ENCODE results near the gene PGM2.

The PGM2 gene

DNA sequence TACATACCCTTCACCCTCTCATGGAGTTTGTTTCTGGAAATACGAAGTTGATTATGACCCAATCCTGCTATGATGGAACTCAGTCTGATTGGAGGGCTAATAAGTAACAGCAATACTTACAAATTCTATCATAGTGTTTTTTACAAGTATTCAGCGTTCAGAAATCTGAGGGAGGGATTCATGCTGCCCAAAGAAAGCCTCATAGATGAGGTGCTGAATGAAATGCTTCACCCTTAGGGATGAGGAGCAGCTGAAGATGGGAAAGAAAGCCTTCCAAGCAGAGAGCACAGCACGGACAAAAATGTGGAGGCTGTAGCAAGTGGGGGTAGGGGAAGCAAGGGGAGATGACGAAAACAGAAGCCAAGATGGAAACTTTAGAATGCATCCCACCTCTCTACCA lies 36.5 kb downstream of the PGM2 start:
- DNase-seq (ENCODE audit: low read depth in 3 of 3) = no peak

DNA sequence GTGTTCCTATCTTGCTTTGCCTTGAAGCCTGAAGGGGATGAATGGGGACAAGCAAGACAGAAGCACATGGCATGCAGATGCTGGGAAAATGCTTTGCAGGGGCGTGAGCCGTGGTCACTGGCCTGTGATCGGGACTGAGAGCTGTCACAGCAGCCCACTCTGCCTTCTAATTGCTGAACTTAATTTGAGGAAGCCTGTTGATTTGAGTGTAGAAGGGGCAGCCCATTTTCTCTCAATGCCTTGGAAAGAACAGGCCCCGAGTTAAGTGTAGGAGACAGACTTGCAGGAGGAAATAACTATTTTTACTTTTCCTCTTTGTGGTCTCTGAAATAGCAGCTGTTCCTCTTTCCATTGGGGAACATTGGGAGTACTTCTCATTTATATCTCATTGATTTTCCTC lies 38.3 kb downstream of the PGM2 start:
- DNase-seq (ENCODE audit: low read depth in 3 of 3) = no peak

DNA sequence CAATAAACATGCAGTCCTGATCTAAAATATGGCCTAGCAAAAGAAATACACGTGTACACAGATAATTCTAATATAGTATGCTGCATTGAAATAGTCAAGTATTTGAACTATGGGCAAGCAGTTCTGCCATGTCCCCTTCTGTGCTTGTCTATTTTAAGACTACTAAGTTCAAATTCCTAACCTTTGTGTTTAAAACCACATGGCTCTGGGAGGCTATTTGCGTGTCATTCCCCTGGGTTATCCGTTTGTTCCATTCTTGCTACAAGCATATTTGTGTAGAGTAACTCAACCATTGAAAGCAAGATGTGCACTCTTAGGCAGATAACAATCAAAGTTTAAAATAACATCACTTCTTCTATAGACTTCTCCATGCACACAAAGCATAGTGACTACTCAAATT lies 39.0 kb downstream of the PGM2 start:
- no peak for DNase-seq (ENCODE audit: low read depth in 3 of 3)

- DNase-seq (ENCODE audit: low read depth in 3 of 3) = no peak
These were observed 40.6 kb downstream of the PGM2 start for GRCh38 chr4:37867102-37867501.

GRCh38 chr4:37868238-37868637 lies 41.8 kb downstream of the PGM2 start:
- DNase-seq (ENCODE audit: low read depth in 3 of 3) = no peak

DNA sequence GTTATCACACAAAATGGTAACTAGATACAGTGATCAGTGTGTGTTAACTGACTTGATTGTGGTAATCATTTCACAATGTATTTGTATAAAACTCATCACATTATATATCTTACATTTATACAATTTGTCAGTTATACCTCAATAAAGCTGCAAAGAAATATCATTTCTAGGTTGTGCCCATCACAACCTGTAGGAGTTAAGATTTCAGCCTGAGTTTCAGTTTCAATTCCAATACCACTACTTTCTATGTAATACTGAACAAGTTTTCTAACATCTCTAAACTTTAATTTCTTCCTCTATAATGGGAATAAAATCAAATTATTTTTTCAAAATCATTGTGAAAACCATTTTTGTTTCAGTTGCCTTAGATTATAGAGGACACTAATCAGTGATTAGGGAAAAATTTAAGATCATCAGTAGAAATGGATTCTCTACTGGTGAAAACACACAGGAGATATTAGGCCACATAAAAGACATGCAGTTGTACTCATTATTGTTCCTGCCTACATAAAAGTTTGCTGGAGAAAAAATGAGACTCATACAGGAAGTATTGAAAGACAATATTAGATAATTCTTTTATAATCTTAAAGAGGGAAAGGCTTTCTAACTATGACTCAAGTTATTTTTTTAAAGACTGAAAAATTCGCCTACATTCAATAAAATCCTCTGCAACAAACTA lies 46.0 kb downstream of the PGM2 start:
- DNase-seq (ENCODE audit: low read depth in 3 of 3) = no peak

DNA sequence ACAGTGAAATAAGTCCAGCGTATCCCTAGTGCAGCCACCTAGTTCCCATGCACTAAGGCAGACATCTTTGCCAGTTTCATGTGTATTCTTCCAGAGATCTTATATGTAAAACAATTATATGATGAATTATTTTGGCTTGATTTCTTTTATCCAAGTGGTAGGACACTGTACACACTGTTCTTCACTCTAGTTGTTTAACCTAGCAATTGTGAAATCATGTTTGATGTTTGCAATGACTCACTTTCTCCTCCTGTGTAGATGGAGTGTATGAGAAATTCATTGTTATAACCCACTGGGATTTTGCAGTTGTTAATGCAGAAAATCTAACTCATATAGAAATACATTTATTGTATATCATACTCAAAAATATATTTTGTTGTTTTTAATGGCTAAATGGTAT lies 46.9 kb downstream of the PGM2 start:
- no peak for DNase-seq (ENCODE audit: low read depth in 3 of 3)

- DNase-seq (ENCODE audit: low read depth in 3 of 3) = no peak
These were observed 49.7 kb downstream of the PGM2 start for GRCh38 chr4:37876156-37876555.

DNA sequence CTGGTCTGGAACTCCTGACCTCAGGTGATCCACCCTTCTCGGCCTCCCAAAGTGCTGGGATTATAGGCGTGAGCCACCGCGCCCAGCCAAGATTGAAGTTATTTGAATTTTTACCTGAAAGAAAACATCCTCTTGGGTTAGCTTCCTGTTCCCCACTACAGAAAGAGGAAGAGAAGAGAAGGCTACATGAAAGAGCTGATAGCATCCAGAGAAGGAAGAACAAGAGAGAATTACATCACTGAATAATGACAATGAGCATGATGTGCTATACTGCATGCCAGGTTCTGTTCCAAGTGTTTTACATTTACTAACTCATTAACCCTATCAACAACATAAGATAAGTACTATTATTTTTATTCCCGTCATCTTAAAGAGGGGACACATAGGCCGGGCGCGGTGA lies 52.9 kb downstream of the PGM2 start:
- DNase-seq (ENCODE audit: low read depth in 3 of 3) = no peak

DNA sequence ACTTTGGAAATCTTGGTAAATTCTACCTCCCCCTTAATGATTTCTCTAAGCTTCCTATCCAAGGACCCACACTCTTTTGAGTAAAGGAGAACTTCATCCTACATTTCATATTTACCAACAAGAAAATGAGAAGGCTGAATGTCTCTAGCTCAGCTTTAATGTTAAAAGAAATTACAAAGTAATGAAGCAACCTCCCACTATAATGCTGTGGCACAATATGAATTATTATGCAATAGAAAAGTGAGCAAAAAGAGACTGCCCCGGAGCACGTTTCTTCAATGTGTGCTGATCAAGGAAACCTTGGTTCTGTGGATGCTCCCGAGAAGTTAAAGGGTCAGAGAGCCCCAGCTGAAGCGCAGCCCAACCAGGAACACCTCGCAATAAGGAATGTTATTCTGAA lies 55.3 kb downstream of the PGM2 start:
- DNase-seq (ENCODE audit: low read depth in 3 of 3) = no peak

- DNase-seq (ENCODE audit: low read depth in 3 of 3) = no peak
These were observed 56.3 kb downstream of the PGM2 start for GRCh38 chr4:37882665-37883296.

DNA sequence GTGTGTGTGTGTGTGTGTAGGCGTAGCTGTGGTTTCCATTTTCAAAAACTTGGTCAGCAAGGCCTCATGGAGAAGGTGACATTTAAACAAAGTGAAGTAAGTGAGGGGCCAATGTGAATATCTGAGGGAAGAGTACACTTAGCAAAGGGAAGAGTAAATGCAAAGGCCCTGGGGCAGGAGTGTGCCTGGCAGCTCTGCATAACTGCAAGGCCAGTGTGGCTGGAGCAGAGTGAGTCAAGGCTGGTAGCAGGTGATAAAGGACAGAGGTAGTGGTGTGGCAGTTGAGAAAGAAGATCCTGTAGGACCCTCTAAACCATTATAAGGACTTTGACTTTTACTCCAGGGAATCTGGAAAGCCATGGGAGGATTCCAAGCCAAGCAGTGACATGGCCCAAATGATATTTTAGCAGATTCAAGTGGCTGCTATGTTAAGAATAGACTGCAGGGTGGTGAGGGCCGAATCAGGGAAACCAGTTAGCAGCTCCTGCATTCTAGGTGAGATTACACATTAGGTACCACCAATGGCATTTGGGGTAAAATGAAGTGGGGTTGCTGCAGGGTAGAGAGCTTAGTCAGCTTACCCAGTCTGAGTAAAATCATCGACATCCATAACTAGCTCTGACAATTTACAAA lies 58.5 kb downstream of the PGM2 start:
- no peak for DNase-seq (ENCODE audit: low read depth in 3 of 3)

- no peak for DNase-seq (ENCODE audit: low read depth in 3 of 3)
These were observed 59.0 kb downstream of the PGM2 start for GRCh38 chr4:37885496-37885895.

GRCh38 chr4:37889849-37890800 lies 63.6 kb downstream of the PGM2 start:
- peak in 1 of 3 donors; percentile 14 for DNase-seq (ENCODE audit: low read depth in 3 of 3)

- peak in 2 of 3 donors; percentile 12 to 25 for DNase-seq (ENCODE audit: low read depth in 3 of 3)
These were observed 64.3 kb downstream of the PGM2 start, which contains the start of gene TBC1D1 for GRCh38 chr4:37890801-37891259. Gene TBC1D1, plus strand, starts transcription at chr4:37891084. Its CDS starts 11,012 bp downstream, at chr4:37902096.

DNA sequence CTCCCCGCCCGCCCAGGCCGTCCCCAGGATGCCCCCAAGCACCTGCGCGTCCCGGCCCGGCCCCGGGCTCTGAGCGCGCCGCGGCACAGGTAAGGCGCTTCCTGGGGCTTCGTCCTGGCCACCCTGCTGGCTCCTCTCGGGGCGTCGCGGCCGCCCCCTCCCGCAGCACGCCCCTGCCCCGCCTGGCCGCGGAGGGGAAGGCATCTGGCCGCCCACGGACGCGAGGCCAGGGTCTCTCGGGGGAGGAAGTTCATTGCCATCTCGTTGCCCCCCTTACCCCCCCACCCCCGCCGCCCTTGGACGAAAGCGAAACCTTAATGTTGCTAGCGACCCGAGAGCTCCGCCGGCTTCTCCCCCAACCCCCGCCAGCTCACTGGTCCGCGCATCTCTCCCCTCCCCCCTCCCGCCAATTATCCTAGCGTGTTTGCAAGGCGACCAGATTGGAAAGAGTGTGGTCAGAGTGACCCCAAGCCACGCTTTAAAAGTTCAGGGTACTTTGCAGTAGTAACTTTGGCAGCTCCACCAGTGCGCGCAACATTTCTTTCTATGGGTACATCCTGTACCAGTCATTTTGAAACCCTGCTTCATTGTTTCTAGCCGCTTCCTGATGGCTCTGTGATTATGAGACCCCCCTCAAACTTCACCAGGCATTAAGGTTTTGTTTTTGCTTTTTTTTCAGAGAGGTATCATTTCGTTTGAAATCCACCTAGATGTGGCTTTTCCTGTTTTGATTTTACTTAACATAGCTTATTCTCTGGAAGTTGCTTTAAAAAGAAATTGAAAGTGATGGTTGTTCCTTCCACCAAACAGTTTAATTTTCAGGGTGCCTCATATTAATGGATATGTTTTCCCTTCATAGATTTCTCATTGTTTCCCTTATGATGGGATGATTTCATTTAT lies 65.0 kb downstream of the PGM2 start:
- DNase-seq (ENCODE audit: low read depth in 3 of 3) = peak; percentile 20 to 41 (median 33)

GRCh38 chr4:37892641-37893040 lies 66.2 kb downstream of the PGM2 start:
- peak; percentile 33 to 49 (median 33) for DNase-seq (ENCODE audit: low read depth in 3 of 3)

GRCh38 chr4:37893164-37893563 lies 66.7 kb downstream of the PGM2 start:
- no peak for DNase-seq (ENCODE audit: low read depth in 3 of 3)

- no peak for DNase-seq (ENCODE audit: low read depth in 3 of 3)
These were observed 68.8 kb downstream of the PGM2 start for GRCh38 chr4:37895271-37895670.

GRCh38 chr4:37896206-37896860 lies 69.8 kb downstream of the PGM2 start:
- DNase-seq (ENCODE audit: low read depth in 3 of 3) = no peak
